ENCODE results near the gene ZHX3.

Gene ZHX3

GRCh38 chr20:41131594-41132387 is 185.7 kb downstream of the ZHX3 start:
- no peak for FAIRE-seq

All from islet of Langerhans (tissue), 1 donor.